Eye (tissue), 1 donor: ENCODE data around the gene PRKD3.

Source experiments
- DNase-seq: peaks from one replicate; pipeline ENCODE4 v3.0.0-alpha.2; 2015

PRKD3 gene

DNA sequence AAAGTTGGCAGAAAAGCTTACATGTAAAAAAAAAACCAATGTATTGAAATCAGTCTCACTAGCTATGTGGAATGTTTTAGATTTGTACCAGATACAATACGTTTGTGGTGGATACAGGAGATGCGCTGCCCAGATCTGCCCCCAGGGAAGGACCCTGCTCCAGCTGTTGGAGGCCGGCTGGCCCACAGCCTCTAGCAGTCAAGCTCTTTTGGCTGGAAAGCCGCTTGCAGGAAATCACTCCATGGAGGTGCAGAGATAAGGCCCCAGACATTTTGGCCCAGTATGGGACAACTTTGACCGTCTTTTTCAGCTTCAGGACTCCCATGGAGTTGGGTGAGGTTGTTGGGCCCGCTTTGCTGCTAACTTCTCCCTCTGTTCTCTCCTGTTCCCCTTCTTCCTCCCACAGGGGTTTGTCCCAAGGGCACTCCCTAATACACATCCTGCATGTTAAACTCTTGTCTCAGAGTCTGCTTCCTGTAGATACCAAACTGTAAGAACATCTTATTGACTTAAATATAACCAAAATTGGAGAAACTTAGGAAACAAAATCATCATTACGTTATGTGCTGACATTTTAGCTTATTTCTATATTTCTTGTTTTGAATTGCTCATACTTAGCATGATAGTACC is 18.1 kb upstream of the PRKD3 start:
- DNase-seq, result peak; percentile 12

DNA sequence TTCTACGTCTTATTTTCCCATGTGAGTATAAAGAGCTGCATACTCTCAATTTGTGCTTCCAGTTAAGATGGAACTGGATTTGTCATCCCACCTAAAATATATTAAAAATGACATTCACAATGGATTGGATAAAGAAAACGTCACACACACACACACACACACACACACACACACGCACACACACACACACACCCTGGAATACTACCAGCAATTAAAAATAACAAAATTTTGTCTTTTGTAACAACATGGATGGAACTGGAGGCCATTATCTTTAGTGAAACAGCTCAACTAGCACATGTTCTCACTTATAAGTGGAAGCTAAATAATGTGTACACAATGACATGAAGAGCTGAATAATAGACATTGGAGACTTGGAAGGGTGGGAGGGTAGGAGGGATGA is 16.0 kb upstream of the PRKD3 start:
- no peak for DNase-seq

DNA sequence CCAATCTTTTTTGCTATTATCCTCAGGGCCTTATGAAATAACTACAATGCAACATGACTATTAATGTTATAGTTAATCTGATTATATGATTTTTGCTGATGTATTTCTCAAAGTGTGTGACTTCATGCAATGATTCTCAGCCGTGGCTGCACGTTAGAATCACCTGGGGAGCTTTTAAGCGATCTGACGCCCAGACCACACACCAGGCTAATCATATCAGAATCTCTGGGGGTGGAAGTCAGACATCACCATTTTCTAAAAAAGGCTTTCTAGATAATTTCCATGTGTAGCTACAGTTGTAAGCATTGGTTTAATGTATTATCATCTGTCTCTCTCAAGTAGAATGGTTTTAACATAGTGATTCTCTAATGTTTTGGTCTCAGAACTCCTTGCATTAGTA is 14.3 kb upstream of the PRKD3 start:
- no peak for DNase-seq

DNA sequence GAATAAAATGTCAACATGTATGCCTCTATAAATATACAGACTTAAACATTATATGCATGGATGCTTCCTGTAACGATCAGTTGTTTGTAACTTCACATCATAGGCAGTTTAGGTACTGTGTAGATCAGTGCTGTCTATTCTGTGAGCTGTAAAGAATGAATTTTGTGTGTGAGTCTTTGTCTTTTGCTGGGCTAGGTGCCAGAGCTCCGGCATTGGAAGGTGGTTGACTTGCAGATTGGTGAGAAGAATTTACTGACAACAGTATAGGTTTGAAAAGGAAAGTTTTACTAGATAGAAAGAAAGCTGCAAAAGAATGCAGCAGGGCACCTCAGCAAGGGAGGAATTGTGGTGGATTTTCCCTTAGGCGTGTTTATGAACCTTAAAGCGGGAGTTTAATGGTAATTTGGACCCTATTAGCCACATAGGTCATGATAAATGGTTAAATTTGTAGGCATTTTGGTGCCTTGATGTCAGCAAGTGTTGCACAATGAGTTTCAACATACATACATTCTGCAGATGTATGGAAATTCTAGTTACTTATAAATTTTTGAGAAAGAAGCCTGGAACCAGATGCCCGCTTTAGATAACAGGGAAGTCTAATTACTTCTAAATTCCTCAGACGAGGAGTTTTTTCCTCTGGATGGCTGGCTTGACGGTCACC is 13.1 kb upstream of the PRKD3 start:
- no peak for DNase-seq

DNA sequence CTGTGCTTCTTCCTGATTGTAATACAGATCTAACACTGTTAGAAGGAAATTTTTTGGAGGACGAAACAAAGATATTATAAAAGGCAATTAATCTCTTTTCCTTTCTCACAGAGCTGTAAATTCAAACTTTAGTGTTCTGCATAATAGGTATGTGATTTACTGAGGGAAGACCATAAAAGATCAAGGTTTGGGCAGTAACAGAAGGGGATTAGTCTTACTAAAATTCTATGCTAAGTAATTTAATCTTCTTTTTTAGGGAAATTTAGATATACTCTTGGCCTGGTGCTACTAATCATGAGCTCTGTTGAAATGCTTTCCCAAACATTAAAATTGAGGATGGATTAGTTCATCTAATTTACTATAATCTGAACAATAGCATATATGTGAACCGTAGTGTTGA is 11.0 kb upstream of the PRKD3 start:
- DNase-seq, result no peak

DNA sequence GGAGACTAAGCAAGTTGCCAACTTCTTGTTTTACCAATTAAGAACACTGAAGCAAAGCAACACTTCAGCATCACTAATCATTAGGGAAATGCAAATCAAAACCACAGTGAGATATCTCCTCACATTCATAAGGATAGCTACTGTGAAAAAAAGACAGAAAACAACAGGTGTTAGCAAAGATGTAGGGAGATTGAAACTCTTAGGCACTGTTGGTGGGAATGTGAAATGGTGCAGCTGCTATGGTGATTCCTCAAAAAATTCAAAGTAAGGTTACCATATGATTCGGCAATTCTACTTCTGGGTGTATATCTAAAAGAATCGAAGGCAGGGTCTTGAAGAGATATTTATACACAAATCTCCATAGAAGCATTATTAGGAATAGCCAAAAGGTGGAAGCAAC is 8.6 kb upstream of the PRKD3 start:
- no peak for DNase-seq

DNA sequence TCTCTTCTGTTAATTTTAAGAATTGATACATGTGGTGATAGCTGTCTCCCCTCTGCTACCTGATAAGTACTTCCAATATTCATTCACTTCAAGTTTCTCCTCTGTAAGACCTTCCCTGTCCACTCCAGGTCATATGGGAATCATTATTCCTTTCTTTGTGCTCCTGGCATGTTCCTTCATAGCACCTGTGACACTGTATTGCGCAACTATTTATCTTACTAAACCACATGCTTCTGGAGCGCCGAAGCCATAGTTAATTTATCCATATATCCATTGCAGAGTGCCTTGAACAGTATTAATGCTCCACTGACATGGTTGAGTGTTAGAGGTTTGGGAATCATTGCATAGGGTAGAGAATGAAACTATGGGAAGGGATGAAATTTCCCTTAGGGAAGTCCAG is 7.9 kb upstream of the PRKD3 start:
- DNase-seq, result no peak

DNA sequence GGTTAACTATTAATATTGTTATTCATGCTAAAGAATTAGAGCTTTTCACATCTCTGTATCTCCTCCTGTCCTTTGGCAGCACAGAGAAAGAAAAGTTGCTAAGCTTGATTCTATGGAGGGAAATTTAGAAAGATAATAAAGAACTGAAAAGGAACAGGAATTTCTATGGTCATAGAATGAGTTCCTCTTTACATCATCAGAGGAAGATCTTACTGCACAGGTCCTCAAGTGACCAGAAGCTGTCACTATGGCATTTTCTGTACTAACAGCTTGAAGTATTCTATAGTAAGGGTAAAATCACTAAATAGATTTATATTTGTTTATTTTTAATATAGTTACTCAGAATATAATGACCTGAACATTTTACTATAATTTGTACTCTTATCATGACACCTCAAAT is 6.0 kb upstream of the PRKD3 start:
- DNase-seq, result no peak

DNA sequence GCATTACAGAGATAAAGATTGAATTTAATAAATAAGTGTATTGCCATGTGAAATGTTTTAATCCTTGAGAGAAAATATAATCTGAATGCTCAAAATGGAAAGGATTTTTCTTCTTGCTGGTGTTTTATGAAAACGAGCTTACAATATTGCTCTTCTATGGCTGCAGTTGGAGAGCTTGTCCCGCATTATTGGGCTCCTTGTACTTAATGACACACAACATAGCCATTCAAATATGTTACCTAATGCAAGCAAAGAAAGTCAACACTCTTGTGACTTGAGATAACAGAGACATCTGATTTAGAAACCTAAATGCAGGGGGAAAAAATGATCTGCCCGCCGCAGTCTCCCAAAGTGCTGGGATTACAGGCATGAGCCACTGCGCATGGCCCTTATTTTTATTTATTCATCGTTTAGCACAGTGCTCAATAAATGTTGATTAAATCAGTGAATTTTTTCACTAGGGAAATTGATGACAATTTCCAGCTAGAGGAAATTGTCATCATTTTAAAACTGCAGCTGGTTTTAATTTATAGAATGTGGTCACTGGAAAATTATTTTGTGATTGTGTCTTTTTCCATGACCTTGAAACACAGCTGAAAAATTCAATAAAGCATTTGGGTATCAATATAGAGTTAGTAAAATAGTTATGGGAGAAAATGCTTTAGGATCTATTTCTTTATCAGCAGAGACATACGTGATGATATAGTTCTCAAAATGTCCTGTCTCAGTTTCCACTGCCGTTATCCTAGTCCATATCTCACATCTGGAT is 2.4 kb upstream of the PRKD3 start:
- no peak for DNase-seq

DNA sequence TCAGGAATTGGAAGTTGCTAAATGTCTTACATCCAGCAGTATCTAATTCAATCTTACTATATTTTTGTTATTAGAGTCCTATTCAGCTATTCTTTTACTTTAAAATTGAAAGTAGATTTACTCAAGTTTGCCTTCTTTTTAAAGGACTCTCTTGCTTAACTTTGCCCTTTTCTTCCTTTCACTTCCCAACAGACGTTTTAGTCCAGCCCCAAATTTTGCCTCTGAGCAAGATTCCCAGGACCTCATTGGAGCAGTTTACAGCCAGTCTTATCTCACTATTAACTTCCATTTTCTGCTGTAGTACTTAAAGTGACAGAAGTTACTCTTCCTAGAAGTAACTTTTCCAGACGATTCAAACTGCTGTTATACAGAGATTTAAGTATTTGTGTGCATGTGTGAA is 1.7 kb upstream of the PRKD3 start:
- DNase-seq, result no peak

DNA sequence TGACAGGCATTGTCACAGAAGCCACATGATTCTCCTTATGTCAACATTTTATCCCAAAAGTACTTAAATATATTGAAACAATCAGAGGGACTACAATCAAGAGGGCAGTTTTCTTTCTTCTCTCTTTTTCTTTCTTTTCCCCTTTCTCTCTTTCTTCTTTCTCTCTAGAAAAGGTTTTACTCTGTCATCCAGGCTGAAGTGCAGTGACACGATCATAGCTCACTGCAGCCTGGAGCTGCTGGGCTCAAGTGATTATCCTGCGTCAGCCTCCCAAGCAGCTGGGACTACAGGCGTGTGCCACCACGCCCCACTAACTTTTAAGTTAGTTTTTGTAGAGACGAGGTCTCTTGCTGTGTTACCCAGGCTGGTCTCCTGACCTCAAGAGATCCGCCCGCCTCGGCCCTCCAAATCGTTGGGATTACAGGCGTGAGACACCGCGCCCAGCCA is 1.0 kb upstream of the PRKD3 start:
- DNase-seq, result no peak

DNA sequence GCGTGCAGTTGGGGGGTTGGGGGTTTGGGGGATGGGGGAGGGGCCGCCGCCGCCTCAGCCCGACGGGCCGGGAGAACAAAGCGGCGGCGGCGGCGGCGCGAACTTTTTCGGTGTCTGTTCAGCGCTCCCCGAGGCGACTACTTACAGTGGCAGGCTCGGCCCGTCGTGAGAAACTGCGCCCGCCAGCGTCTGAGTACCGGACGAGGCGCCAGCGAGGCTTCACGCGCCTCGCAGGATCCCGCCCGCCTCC is 172 bp downstream of the PRKD3 start:
- no peak for DNase-seq

DNA sequence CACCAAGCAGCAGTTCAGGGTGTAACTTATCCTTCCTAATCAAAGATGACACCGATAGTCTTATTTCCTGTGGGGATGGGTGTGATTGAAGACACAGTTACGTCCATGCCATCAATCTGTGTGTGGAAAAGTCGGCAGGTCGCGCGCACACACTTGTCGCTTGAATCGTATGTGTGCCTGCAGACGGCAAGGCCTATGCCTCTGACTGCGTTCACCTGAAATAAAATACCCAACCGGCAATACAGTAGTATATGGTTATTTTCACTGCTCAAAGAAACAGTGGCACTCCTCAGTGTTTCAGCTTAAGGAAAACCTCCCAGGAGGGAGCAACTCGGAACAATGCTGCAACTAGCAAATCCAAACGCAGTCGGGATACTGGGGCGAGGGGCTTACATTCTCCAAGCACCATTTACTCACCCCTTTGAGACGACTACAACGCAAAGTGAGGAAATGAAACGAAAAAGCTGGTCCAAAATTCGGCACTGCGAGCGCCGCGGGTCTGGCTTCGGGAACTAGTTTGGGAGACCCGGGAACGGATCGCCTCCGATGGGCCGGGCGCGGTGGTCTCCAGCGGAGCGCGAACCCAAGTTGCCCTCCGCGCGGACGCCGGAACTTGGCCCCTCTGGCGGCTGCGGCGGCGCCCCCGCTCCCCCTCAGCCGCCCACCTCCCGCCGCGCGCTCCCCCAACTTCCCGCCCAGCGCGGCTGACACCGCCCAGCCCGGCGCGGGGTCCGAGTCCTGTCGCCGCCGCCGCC is 675 bp downstream of the PRKD3 start:
- DNase-seq, result peak; percentile 85

DNA sequence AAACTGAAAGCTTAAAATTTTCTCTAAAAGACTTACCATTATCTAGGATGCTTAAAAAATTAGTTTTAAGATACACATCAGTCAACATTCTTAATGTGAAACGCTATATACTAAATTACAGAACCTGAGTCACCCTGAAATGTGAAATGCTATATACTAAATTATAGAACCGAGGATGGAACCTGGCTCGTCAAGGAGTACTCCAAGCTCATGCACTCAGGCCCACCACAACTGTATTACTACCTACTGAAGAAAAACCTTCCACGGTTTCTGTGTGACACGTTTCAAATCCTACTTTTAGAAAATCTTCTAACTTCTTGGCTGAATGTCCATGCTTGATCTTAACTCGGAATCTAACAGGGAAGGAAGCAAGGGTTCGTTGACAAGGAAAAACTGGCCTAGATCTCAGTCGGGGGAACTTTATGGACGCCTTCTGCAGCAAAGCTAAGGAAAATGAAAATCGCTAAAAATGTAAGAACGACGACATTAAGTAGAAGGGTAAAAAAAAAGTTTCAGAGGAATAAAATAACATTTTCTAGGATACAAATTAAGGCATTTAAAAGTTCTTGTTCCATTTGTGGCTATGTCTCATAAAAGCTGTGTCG is 1.4 kb downstream of the PRKD3 start:
- no peak for DNase-seq

DNA sequence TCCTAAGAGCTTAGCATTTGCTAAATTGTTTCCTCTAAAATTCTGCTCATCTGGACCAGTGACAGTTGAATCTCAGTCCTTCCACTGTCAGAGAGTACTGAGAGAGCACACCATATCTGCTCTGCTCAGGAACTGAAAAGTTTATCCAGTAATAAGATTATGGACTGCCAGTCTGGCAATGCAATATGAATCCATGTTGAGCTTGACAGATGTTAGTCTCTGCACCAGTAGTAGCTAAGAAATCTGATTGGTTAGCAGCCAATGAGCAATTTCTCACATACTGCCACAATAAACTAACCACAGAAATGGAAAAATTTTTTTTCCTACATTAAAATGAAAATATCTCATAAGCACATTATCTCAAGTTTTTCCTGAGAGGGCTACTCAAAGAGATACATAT is 2.3 kb downstream of the PRKD3 start:
- DNase-seq, result no peak

DNA sequence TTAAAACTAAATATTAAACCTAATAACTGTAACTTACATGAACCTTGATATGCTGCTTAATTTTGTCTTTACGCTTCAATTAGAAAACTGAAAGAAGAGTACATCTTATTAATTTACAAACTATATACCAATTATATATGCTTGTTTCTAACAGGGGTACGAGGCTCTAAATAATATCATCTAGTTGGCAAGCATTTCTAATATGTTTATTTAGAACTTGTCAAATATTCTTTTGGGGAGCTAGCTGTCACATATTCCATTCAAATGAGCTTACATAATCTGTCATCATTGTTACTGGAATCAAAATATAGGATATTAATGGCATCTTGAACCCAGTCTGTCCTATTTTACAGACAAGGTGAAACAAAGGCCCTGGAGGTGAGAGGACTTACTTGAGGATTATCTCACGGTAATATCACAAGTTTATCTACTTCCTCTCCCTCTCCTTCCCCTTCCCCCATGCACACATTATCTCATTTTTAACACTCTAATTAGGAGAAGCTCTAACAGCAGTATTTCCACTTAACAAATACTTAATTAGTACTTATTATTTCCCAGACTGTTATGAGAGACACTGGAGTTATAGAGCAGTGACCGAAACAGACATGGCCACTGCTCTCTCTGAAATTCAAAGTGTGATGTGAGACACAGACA is 3.5 kb downstream of the PRKD3 start:
- DNase-seq, result no peak

DNA sequence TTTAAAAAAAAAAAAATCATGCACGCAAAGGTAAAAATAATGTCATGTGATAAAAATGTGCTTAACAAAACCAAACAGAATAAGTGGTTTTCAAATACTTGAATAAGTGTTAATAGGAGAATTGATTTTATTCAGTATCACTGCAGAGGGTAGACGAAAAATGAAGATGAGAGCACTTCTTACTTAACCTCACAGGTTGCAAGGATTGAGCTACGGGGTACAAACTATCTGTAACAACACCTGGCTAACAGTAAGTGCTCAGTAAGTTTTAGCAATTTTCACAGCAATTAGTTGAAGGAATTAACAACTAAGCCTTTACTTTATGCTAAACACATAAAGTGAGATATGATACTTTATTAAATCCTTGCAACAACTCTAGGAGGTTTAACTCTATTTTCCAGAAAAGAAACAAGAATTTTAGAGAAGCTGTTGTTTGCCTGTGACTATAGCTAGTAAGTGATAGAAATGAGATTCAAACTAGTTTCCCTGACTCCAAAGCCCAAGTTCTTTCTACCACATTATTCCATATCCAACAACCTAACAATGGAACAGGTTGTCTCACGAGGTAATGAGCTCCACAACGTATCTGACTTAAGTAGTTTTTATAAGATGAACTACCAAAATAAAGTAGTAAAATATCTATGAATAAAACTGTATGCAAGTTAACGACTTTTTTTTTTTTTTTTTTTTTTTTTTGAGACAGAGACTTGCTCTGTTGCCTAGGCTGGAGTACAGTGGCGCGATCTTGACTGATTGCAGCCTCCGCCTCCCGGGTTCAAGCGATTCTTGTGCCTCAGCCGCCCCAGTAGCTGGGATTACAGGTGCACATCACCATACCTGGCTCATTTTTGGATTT is 4.7 kb downstream of the PRKD3 start:
- no peak for DNase-seq

DNA sequence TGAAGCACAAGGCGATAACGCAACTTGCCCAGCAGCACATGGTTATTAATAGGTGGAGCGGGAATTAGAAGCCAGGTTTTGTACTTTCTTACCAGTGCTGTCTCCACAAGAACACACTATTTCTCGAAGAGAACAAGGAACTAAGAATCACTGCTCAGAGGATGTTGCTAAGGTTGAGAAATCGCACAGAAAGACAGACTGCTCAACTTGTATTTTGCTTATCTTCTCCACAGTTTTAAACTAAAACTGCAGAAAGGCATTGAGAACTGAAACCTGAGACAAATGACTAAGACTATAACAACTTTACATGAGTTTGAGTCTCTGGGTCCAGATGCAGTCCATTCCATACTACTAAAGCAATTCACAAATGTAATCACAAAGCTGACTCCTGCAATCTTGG is 6.2 kb downstream of the PRKD3 start:
- peak; percentile 49 for DNase-seq

DNA sequence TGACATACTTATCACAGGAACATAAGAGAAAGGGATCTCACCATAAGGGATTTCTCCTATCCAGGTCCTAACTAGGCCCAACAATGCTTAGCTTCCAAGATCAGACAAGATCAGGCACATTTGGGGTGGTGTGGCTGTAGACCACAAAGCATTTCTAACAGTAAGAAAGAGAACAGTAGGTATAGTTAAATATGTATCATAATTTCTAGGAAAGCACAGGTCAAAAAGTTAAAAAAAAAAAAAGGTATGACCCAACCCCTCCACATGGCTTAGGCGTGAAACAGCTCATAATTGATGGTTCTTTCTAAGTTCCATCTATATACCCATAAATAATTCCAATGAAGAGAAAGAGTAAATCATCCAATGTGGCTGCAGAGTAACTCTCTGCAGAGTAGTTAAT is 6.9 kb downstream of the PRKD3 start:
- DNase-seq, result no peak

DNA sequence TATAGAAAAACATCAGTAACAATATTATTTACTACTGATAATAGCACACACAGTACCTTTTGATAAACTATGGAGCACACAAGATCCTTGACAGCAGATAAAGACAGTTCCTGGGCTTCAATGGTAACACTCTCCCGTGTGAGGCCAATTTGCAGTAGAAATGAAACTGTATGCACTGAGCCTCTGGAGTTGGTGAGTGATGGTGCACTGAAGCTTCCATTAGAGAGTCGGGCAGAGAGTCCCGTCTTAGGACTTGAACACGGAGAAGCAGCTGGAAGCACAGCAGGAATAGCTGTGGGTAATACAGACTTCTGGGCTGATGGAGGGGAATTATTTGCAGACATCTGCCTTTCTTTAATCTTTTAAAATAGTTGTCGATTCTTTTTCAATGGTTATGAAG is 8.5 kb downstream of the PRKD3 start:
- DNase-seq, result no peak

DNA sequence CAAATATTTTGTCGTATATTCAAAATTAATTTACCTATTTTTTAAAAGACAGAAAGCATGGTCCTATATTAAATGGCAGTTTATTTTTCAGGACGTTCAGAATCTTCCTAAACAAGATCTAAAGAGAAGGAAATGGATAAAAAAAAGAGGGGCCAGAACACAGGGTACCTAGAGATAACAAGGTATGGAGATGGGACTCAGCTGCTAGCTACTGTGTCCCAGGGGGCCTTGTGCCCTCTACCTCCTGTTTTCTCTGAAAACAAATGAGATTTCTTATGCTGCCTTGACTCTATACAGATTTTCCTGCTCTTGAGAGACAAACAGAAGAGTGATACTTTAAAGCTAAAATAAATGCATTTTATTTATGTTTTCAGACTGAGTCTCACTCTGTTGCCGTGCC is 9.3 kb downstream of the PRKD3 start:
- DNase-seq, result no peak

DNA sequence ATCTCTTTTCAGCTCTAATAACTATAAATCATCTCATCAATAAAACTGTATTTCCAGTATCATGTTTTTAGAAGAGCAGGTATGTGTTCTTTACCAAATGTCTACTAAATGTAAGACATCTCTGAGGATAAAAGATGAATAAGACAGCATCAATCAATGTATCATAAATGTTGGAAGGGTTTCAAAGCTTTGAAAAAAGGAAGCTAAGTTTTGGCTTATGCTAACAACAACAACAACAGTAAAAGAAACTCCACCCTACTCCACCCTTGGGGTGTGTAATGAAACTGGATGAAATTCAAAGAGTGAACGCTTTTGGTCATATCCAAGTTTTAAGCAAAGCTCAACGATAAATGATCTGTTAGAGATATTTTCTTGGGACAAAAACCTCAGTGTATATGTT is 17.1 kb downstream of the PRKD3 start:
- no peak for DNase-seq
